IMR-90 (cell line): Measurements from ENCODE around the gene TANGO2. TPM values are rescaled to one million over a fixed set of nuclear protein-coding genes. Genes with fewer than 3 reads are reported as not detected.

ENCODE experiments used
- ATAC-seq: fragments of 200-7000 bp; cut with Tn5 transposase; 2 replicates; pipeline ENCODE4 v1.9.1; 2020; ENCODE audit warnings: low read depth, mild to moderate bottlenecking, moderate library complexity
- BruUV-seq: library from RNA; stranded (reverse); fragments of 400-500 nt; replicated peaks from 2 replicates; lab custom pipeline; 2021; lab: Mats Ljungman, UMichigan
- CTCF ChIA-PET: fragments of 300-600 bp; formaldehyde crosslinking; extraction: SDS; loops from one replicate; lab custom pipeline; 2021; ENCODE audit warnings: antibody characterized with exemption; lab: Yijun Ruan, JAX
- POLR2A ChIA-PET: fragments of 300-600 bp; sonication (Branson Sonifier 250); formaldehyde crosslinking; loops from one replicate; lab custom pipeline; 2022; ENCODE audit warnings: antibody characterized with exemption; ENCODE audit not compliant: unreplicated experiment; lab: Charles Lee
- DNase-seq: peaks from one replicate; pipeline ENCODE4 v3.0.0; 2013
- H2AFZ ChIP-seq: replicated peaks from 2 replicates; pipeline ENCODE3; 2013; ENCODE audit warnings: low read length, mild to moderate bottlenecking; ENCODE audit not compliant: poor library complexity
- H2AK5ac ChIP-seq: 2 replicates; pipeline ENCODE4 v1.6.1; 2013; ENCODE audit warnings: low read depth, low read length, inconsistent platforms
- H2AK9ac ChIP-seq: replicated peaks from 2 replicates; pipeline ENCODE3; 2013; ENCODE audit warnings: mild to moderate bottlenecking, low read depth, low read length, moderate library complexity; ENCODE audit not compliant: poor library complexity
- H2BK120ac ChIP-seq: 2 replicates; pipeline ENCODE4 v1.6.1; 2013; ENCODE audit warnings: low read depth, low read length, inconsistent platforms
- H2BK15ac ChIP-seq: 3 replicates; pipeline ENCODE4 v1.6.1; 2013; ENCODE audit warnings: low read depth, low read length, inconsistent platforms
- H2BK20ac ChIP-seq: 2 replicates; pipeline ENCODE4 v1.6.1; 2013; ENCODE audit warnings: low read depth, mild to moderate bottlenecking, inconsistent platforms, low read length, moderate library complexity
- H2BK5ac ChIP-seq: 2 replicates; pipeline ENCODE4 v1.6.1; 2013; ENCODE audit warnings: mild to moderate bottlenecking, low read depth, low read length, inconsistent platforms; ENCODE audit not compliant: poor library complexity, severe bottlenecking
- H3K14ac ChIP-seq: replicated peaks from 2 replicates; pipeline ENCODE4 v1.6.1; 2013; ENCODE audit warnings: low read depth, low read length, inconsistent platforms
- H3K18ac ChIP-seq: 2 replicates; pipeline ENCODE4 v1.6.1; 2013; ENCODE audit warnings: low read depth, low read length, control low read depth
- H3K23ac ChIP-seq: 2 replicates; pipeline ENCODE4 v1.6.1; 2013; ENCODE audit warnings: low read depth, low read length, inconsistent platforms
- H3K27ac ChIP-seq: 2 replicates; pipeline ENCODE4 v1.5.1; 2013; ENCODE audit warnings: mild to moderate bottlenecking, control low read depth, low read length; ENCODE audit not compliant: insufficient read depth
- H3K27me3 ChIP-seq: 2 replicates; pipeline ENCODE4 v1.6.1; 2013; ENCODE audit warnings: low read length; ENCODE audit not compliant: control insufficient read depth, insufficient read depth
- H3K36me3 ChIP-seq: 2 replicates; pipeline ENCODE4 v1.6.1; 2013; ENCODE audit warnings: low read length, mixed read lengths; ENCODE audit not compliant: control insufficient read depth, insufficient read depth
- H3K4ac ChIP-seq: 2 replicates; pipeline ENCODE4 v1.6.1; 2013; ENCODE audit warnings: low read depth, low read length, inconsistent platforms
- H3K4me1 ChIP-seq: 2 replicates; pipeline ENCODE4 v1.6.1; 2013; ENCODE audit warnings: low read length, mixed read lengths; ENCODE audit not compliant: control insufficient read depth, insufficient read depth
- H3K4me2 ChIP-seq: 2 replicates; pipeline ENCODE4 v1.6.1; 2013; ENCODE audit warnings: low read depth, mild to moderate bottlenecking, control low read depth, low read length, moderate library complexity
- H3K4me3 ChIP-seq: 2 replicates; pipeline ENCODE4 v1.5.1; 2013; ENCODE audit warnings: low read depth, mild to moderate bottlenecking, control low read depth, low read length, moderate library complexity; ENCODE audit not compliant: insufficient read depth
- H3K56ac ChIP-seq: 2 replicates; pipeline ENCODE4 v1.6.1; 2013; ENCODE audit warnings: low read length, inconsistent platforms; ENCODE audit not compliant: insufficient read depth; ENCODE audit errors: extremely low read depth
- H3K79me1 ChIP-seq, 2 experiments: 2 replicates each; pipeline ENCODE4 v1.6.1; 2013; ENCODE audit warnings: low read length in 2 of 2, inconsistent platforms in 1 of 2, low read depth in 1 of 2
- H3K9ac ChIP-seq: 2 replicates; pipeline ENCODE4 v1.6.1; 2013; ENCODE audit warnings: low read depth, low read length, control low read depth
- H3K9me1 ChIP-seq: 2 replicates; pipeline ENCODE4 v1.6.1; 2013; ENCODE audit warnings: low read length, inconsistent platforms; ENCODE audit not compliant: insufficient read depth
- H3K9me3 ChIP-seq: 2 replicates; pipeline ENCODE4 v1.6.1; 2013; ENCODE audit warnings: low read length; ENCODE audit not compliant: control insufficient read depth, insufficient read depth
- H4K20me1 ChIP-seq: 2 replicates; pipeline ENCODE4 v1.6.1; 2013; ENCODE audit warnings: low read length, inconsistent platforms; ENCODE audit not compliant: insufficient read depth
- H4K5ac ChIP-seq: 2 replicates; pipeline ENCODE4 v1.6.1; 2013; ENCODE audit warnings: mild to moderate bottlenecking, low read depth, low read length, control low read depth
- H4K8ac ChIP-seq, 2 experiments: 2 replicates each; pipeline ENCODE4 v1.6.1; 2013; ENCODE audit warnings: low read depth in 2 of 2, low read length in 2 of 2, control low read depth in 1 of 2, inconsistent platforms in 1 of 2
- H4K91ac ChIP-seq: 2 replicates; pipeline ENCODE4 v1.6.1; 2013; ENCODE audit warnings: low read depth, low read length, inconsistent platforms; ENCODE audit not compliant: insufficient read depth
- CHD1 ChIP-seq: IDR thresholded peaks from 2 replicates; pipeline ENCODE4 v1.6.1; 2012; ENCODE audit warnings: low read depth, low read length, improper control_type of control experiment
- MAFK ChIP-seq: IDR thresholded peaks from 2 replicates; pipeline ENCODE4 v1.6.1; 2012; ENCODE audit warnings: low read depth, low read length, improper control_type of control experiment
- MAZ ChIP-seq: IDR thresholded peaks from 2 replicates; pipeline ENCODE4 v1.6.1; 2012; ENCODE audit warnings: low read depth, mild to moderate bottlenecking, low read length, improper control_type of control experiment, moderate library complexity, borderline replicate concordance
- MXI1 ChIP-seq: IDR thresholded peaks from 2 replicates; pipeline ENCODE4 v1.6.1; 2012; ENCODE audit warnings: low read depth, mild to moderate bottlenecking, low read length, moderate library complexity, borderline replicate concordance
- NFE2L2 ChIP-seq: fragments of 150-350 bp; IDR thresholded peaks from 2 replicates; pipeline ENCODE4 v1.6.1; 2016; ENCODE audit warnings: low read depth, mild to moderate bottlenecking, low read length
- RAD21 ChIP-seq: IDR thresholded peaks from 2 replicates; pipeline ENCODE4 v1.6.1; 2012; ENCODE audit warnings: low read length, improper control_type of control experiment
- RCOR1 ChIP-seq: IDR thresholded peaks from 2 replicates; pipeline ENCODE4 v1.6.1; 2012; ENCODE audit warnings: mild to moderate bottlenecking, low read length, improper control_type of control experiment; ENCODE audit not compliant: insufficient replicate concordance
- WGBS, 2 experiments: methylation state at CpG; one replicate each; pipeline versions ENCODE4 v1.1.5 to v1.1.7; 2013; ENCODE audit warnings: missing lambda C conversion rate in 2 of 2; ENCODE audit not compliant: insufficient read length in 1 of 2; ENCODE audit errors: extremely low coverage in 2 of 2; 5-methylcytosine and 5-hydroxymethylcytosine counted together
- dilution Hi-C: fragments of 300-500 bp; cut with HindIII; formaldehyde crosslinking; loops from one replicate; pipeline ENCODE4 v1.14.3; 2018; ENCODE audit warnings: low sequenced_read_pairs; ENCODE audit not compliant: unreplicated experiment
- in situ Hi-C: fragments of 300-500 bp; cut with MboI; formaldehyde crosslinking; loops from 3 replicates; pipeline ENCODE4 v1.14.3; 2019; ENCODE audit warnings: low sequenced_read_pairs, inconsistent platforms, mixed read lengths
- intact Hi-C: fragments of 100-400 bp; cut with micrococcal nuclease; formaldehyde crosslinking; loops from 2 replicates; pipeline ENCODE4 v1.10.0; 2022
- polyA plus RNA-seq, 3 experiments: library from polyadenylated mRNA; depleted of rRNA; stranded (reverse); fragments of >200 nt; gene quantifications; 2 replicates each; pipeline ENCODE4 v1.2.3, GENCODE V29; 2012; ENCODE audit warnings: low replicate concordance in 1 of 3
- total RNA-seq: library from RNA; depleted of rRNA; stranded (reverse); fragments of >200 nt; gene quantifications from 2 replicates; pipeline ENCODE4 v1.2.3, GENCODE V29; 2012
- TF ChIP-seq, protein P1 (sequence below): fragments of 150-350 bp; IDR thresholded peaks from 2 replicates; pipeline ENCODE4 v1.6.1; 2017; ENCODE audit warnings: mild to moderate bottlenecking, antibody characterized with exemption, low read length, low read depth

The TANGO2 gene
- total and polyA plus RNA-seq, 2 of the 4 experiments (the other 2 are of a cell fraction), result 45.1 to 75.1 TPM

DNA sequence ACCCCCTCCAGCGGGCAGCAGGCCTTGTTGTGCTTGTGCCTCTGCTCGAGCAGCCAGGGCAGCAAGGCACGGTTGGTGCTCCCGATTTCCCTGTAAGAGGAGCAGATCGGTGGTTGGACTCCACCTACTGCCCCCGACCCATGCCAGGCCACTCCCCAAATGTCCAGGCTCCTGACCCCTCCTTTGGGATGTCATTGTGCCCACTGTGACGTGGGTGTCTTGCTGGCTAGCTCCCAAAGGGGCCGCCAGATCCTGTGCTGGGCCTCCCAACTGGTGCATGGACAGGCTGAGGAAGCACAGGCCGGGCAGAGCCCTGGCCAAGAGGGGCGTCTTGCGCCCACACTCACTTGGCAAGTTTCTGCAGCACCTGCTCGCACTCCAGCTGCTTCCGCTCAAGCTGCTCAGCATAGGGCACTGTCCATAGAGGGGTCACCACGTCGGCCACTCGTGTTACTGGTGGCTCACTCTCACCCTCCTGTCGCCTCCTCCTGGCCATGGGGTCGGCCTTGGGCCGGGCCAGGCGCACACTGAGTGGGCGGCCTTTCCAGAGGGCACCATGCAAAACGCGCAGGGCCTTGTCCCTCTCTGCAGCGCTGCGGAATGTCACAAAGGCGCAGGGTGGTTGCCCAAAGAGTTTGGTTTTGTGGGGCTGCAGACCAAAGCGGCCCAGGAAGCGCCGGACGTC, 94.9 kb downstream of the TANGO2 start, which contains the start of gene RANBP1:
Gene RANBP1 (plus strand): TSS at position 414 of the 685 bp plus-strand sequence. CDS start 81 bp downstream, at position 495.
- Histone ChIP-seq H3K27ac (peak within 1 kb of the TSS; percentile 75), H2AK9ac (peak within 1 kb of the TSS; percentile 97), H2BK15ac (no peak within 1 kb of the TSS), H4K5ac (peak within 1 kb of the TSS; percentile 76), H3K4me3 (peak within 1 kb of the TSS; percentile 92), H3K79me1 (peaks cover 11 to 42% of the 10 kb centered on the region in 2 experiments; a peak in 3 of 4 replicates), H3K36me3 (peaks cover 62% of the 10 kb centered on the region), H2BK120ac (peak within 1 kb of the TSS; percentile 38; the same call in 1 of the 2 replicates), H4K20me1 (peaks cover 23% of the 10 kb centered on the region), H3K9me3 (no peaks in the 10 kb centered on the region), H3K4me1 (peaks cover 6% of the 10 kb centered on the region), H3K56ac (peak within 1 kb of the TSS; percentile 37), H3K4ac (peak within 1 kb of the TSS; percentile 90), H3K9me1 (no peaks in the 10 kb centered on the region; the same call in 1 of the 2 replicates), H3K9ac (peak within 1 kb of the TSS; percentile 88), H4K91ac (peak within 1 kb of the TSS; percentile 70), H3K4me2 (peak within 1 kb of the TSS; percentile 84), H3K27me3 (no peaks in the 10 kb centered on the region), H2BK20ac (no peak within 1 kb of the TSS), H3K14ac (peak within 1 kb of the TSS; percentile 86), H2AFZ (peak within 1 kb of the TSS; percentile 91), H2AK5ac (peak within 1 kb of the TSS; percentile 87), H3K23ac (peak within 1 kb of the TSS; percentile 62; the same call in 1 of the 2 replicates), H4K8ac (peak within 1 kb of the TSS; percentile 44 to 63), H3K18ac (0 out of 2 replicates have a peak within 1 kb of the TSS, but pooled peaks have one; percentile 6), H2BK5ac (peak within 1 kb of the TSS; percentile 59)
- ChIA-PET POLR2A (no interaction called here), CTCF (no interaction called here)
- TF ChIP-seq RAD21 (no peak), NFE2L2 (no peak), MXI1 (no peak), CHD1 (no peak), MAFK (no peak), RCOR1 (no peak), MAZ (no peak)
- TF ChIP-seq, protein P1, sequence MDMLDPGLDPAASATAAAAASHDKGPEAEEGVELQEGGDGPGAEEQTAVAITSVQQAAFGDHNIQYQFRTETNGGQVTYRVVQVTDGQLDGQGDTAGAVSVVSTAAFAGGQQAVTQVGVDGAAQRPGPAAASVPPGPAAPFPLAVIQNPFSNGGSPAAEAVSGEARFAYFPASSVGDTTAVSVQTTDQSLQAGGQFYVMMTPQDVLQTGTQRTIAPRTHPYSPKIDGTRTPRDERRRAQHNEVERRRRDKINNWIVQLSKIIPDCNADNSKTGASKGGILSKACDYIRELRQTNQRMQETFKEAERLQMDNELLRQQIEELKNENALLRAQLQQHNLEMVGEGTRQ, result no peak
- DNase-seq (no peak), ATAC-seq (no peak)
- no TSS peak for BruUV-seq
- in situ Hi-C loops, result no loop called here
- dilution Hi-C loops, result no loop called here
- intact Hi-C loops, result no loop called here
- WGBS, 2 experiments, result 82% methylated on average over 19 of the region's 30 CpGs; no CpG with 5 or more reads in 1 of the 2 experiments
